GOT3 (cell line): ENCODE measurements around the gene MOG.

ENCODE experiments used
- DNase-seq: peaks from one replicate; lab custom pipeline; 2025; ENCODE audit warnings: mixed read lengths; lab: John Stamatoyannopoulos, UW

MOG gene

DNA sequence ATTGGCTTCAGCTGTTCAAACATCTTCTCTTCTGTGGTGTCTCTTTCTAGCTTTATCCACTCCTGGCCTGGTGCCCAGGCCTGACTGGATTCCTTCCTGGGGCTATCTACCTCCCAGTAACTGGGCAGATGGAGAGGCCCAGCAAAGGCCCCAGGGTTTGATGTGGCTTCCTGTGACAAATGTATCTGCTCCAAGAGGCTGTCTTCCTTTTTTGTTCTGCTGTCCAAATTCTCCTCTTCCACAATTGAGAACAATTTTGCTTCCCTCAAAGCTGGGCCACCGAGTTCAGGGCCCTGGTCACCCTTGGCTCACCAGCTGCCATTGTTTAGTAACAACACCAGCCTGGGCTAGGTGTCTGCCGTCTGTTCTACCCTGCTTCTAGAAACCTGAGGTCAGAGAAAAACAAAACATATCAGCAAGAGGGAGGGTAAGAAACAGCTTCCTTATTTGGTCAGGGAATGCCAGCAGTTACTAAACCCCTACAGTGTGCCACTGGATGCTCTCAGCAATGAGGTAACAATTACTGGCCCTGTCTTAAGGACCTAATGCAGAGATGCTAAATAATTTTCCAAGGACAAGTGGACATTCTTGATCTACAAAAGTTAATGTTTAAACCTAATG lies 20.2 kb downstream of the MOG start:
- DNase-seq: no peak

DNA sequence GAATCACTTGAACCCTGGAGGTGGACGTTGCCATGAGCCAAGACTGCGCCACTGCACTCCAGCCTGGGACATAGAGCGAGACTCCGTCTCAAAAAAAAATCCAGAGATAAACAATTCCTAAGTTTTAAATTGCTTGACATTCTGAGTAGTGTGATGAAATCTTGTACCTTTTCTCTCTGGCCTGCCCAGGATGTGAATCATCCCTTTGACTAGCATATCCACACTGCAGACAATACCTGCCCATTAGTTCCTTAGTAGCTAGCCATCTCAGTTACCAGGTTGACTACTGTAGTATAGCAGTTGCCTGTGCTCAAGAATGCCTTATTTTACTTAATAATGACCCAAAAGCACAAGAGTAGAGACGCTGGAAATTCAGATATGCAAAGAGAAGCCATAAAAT lies 21.2 kb downstream of the MOG start:
- no peak for DNase-seq

DNA sequence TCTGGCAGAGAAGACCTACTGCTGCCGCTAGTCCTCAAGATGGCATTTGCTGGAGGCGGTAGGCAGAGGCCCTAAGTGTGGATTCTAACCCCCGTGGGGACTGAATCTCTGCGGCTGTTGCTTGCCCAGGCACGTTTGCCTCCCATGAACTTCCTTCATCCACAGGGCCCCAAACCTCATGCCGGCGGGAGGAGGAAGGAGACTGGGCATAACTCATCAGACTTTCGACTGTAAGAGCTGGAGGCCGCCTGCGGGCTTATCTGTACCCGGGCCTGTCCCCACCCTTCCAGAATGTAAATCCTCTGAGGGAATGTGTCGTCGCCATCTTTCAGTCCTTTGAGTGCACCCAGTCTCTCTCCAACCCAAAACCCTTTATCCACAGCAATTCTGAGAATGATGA lies 23.1 kb downstream of the MOG start:
- no peak for DNase-seq

DNA sequence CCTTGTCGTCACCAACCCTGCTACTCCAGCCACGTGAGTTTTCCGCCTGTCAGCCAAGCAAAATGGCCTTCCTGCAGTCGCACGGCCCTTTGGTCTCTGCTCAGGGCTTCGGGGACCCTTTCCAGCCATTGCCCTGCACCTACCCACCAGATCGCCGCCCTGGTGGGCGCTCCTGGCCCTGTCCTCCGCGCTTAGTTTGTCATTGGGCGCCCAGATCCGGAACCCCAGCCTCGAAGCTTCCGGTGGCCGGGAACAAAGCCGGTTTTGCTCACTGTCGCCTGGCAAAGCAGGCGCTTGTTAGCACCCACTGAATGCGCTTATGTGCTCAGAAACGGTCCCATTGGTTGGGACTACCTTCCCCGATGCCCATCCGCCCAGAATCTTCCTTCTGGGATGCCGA lies 23.5 kb downstream of the MOG start:
- no peak for DNase-seq

DNA sequence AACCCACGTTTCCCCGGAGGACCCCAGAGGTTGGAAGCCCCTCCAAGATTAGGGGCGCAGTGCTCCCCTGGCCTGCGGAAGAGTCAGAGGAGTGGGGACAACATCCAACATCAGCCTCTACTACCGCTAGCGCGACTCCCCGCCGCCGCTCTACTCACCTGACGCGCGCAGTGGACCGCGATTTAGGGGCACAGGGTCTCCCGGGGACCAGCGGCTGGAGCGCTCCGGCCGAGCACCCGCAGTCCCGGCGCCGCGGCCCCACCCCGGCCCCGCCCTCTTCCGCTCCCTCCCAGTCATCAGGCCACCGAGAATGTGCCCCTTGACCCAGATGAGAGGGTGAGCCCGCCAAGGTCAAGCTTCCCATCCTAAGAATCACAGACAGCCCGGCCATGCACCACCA lies 24.0 kb downstream of the MOG start, which contains the start of gene ZFP57:
TSS of gene ZFP57 (minus strand) at position 249 of the 400 bp plus-strand sequence. CDS start 4,149 bp downstream, outside the sequence.
- DNase-seq: no peak

DNA sequence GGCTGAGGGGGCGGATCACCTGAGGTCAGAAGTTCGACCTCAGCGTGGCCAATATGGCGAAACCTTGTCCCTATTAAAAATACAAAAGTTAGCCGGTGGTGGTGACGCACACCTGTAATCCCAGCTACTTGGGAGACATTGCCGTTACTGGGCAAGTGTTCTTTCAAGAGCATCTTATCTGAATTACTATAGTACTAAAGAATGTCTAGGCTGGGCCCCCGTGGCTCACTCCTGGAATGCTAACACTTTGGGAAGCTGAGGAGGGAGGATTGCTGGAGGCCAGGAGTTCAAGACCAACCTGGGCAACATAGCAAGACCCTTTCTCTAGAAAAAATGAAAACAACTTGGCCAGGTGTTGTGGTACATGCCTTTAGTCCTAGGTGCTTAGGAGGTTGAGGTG lies 24.9 kb downstream of the MOG start:
- DNase-seq: no peak

DNA sequence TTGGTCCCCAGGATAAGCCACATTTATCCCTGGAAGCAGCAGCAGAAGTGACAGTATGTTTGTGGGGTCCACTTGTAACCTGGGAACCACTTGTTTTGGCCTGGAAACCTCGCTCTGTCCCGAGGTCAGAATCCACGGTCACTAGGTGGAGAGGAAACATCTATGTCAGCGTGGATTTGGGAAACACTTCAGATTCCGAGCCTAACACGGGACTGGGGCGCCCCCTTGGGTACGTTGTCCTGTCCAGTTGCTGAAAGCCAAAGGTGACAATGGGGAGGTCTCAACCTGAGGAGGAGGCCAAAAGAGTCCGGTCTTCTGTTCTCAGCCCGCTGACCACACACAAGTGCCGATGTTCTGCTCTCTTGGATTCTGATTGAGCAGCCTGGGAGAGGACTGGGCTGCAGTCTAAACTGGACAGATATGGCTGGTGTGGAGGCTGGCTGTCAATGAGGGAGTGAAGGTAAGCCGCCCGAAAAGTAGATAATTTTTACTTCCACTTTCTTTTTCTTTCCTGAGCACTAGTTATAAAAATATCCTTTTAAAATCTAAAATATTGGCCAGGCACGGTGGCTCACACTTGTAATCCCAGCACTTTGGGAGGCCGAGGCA lies 28.9 kb downstream of the MOG start:
- no peak for DNase-seq

DNA sequence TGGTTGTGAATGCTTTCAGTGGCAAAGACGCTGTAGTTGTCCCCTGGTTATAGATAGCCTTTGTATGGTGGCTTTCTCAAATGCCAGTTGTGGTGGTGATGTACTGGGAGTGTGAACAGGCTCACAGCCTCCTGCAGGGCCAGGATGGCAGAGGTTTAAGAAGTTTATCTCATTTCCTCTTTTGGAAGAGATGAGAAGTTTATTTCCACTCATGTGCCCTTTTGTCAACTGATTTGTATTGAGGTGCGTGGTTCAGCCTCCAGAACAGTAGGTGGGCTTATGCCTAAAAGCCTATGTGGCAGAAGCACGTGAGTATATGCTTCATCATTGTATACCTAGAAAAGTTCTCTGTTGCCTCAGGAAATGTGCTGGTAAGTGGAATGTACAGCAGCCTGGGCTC lies 37.7 kb downstream of the MOG start:
- no peak for DNase-seq

DNA sequence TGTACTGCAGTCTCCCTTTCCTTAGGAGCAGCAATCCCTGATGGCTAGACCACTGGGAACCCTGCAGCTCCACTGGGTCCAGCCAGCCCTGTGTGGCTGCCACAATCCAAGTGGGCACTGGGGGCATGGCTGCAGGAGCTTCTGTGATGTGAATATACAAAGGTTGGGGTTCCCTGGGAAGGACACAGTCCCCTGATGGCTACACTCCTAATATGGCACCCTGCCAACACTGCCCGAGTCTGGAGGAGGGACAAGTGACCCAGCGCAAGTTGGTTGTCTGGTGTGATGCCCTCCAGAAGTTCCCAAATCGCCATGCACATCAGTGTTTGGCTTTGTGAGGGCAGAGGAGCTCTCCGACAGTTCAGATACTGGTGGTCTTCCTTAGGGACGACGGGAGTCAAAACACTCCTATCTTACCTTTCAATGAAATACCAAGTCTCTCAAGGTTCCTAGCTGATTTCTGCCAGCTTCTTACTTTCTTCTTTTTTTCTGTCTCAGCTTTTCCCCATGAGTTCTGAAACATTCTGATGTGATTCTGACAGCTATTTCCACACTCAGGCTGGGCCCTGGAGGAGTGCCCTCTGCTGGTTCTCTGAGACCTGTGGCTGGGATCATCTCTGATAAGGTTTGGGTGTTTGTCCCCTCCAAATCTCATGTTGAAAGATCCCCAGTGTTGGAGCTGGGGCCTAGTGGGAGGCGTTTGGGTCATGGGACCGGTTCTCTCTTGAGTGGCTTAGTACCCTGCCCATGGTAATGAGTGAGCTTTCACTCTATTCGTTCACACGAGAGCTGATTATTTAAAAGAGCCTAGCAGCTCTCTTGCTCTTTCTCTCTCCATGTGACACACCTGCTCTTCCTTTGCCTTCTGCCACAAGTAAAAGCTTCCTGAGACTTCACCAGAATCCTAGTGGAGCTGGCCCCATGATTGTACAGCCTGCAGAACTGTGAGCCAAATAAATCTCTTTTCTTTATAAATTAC lies 39.5 kb downstream of the MOG start:
- DNase-seq: no peak

DNA sequence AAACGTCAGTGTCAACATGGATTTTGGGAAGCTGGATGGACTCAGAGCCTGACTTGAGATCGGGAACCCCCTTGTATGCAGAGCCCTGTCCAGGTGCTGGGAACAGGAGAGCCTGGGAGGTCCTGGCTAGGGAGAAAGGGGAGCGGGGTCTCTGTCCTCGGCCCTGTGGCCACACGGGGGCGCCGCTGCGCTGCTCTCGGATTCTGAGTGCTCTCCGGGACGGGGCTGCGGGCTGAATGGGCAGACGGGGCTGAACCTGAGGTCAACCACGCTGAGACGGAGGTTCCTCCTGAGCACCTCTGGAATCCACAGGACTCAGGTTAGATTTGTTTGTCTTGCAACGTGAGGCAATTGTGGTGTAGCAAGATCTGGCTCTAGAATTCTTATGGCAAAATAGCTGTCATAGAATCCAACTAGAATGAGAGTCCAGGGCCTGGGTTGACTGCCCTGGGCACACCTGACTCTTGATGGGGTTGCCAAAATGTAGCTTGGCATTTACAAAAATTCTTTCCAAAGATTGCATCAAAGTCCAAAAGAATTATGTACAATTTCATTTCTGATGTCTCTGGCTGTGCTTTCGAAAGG lies 45.7 kb downstream of the MOG start:
- no peak for DNase-seq

DNA sequence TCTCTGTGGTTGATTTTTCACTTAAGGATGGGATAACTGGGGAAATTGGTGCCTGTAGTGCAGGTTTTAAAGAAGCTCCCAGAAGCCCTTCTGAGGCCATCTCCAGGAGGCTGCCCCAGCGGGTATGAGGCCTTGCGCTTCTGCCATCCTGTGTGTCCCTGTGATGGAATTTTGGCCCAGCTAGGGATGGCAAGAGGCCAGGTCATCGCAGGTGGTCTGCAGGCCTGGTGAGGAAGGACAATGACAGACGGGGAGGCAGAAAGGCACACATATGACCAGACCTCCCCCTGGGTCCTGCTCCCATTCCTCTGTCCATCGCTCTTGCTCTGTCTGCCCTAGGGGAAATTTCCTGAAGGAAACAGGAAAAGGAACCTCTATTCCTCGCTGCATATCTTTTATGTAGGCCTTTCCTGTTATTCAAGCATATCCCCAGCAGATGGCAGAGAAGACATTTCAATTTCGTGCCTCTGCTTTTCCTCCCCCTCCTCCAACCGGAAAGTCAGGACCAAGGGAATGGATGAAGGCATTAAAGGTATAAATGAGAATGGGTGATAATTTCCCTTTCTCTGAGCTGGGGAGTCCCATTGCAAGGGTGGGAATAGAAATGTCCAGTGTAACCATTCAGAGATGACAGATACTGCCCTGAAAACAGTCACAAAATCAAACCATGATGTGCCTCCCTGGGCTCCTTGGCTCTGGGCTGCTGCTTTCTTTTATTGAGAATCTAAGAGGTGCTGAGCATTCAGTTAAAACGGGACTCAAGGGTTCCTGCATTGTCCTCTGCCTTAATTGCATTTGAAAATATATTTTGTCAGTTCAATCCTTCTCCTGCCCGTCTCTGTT lies 48.7 kb downstream of the MOG start:
- DNase-seq: no peak

DNA sequence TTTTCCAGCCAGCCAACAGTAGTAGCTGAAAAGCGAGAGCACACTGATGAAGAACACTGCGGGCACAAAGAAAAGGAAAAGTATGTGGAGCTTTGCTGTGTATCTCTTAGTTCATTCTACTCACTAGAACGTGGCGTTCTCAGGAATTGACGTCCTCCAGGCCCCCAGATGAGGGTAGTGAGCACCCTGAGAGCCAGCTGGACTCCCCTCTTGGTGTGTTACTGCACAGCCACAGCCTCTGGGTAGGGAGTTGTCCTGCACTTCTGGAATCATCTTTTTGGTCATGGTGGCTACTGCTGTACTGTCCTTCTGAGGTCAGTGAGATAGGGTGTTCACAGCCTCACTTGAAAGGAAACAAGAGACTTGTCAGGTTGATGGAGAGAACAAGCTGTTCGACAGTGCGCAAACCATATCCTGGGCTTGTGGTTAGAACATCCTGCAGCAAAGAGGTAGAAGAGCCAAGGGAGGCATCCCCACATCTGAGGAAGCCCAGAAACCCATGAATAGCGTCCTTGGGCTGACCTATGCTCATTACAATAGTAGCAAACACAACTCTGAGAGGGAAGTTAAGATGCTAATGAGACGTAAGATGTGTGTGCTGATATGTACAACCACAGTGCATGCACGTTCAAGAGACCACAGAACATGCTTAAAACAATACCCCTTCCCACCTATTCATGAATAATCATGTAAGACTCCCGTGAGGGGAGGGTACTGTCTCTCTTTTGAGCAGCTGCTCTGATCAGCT lies 51.7 kb downstream of the MOG start:
- no peak for DNase-seq

DNA sequence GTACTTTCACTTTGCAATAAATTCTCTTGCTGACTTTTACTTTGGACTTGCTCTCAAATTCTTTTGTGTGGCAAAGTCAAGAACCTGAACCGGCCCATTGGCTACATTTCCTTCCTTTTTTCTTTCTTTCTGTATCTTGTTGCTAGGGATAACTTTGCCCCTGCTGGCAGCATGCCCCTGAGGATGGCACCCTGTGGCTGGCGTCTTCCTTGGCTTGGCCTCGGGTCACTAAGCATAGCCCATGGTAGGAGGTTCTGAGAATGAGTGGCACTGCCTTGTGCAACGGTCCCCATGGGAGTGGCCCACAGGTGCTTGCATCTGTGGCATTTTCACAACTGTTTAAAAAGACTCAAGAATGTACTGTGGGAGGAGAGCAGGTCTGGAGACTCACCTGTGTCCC lies 52.3 kb downstream of the MOG start:
- DNase-seq: no peak

DNA sequence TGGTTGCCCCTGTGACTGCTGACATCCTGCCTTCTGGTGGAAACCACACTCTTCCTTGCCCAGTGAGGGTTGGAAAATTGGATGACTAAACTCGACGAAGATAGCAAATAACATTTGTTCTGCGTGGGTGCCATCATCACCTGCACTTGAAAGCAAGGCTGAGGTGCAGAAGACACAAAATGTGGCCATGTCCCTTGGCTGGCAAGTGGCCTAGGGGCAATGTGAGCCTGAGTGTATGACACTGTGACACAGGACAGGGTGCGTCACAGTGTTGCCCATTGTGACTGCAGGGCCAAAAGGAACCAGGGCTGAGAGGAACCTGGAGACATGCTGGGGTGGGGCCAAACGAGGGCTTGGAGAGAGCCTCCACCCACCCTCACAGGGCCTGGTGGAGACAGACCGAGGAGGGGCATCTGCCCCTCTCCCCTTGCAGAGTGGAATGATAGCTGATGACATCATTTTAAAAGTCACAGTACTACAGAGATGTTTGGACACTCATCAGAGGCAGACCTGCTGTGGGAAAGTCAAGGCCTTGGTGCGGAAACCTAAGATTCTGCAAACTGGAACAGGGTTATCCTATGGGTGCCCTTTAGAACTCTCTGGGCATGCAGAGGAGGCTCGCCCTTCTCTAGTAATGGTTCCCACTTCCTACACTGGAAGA lies 53.5 kb downstream of the MOG start:
- no peak for DNase-seq

DNA sequence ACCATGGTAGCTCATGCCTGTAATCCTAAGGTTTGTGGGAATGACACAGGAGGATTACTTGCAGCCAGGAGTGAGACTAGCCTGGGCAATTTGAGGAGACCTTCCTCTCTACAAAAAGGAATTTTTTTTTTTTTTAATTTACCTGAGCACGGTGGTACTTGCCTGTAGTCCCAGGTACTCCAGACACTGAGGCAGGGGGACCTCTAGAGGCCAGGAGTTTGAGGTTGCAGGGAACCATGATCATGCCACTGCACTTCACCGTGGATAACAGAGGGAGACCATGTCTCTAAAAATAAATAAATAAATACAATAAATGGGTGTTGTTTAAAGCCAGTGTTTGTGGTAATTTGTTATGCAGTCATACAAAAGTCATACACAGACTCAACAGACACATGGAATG lies 64.0 kb downstream of the MOG start:
- no peak for DNase-seq
